Stimulated activated CD4-positive, alpha-beta T cell treated with anti-CD3 and anti-CD28 coated beads, TNF-alpha, amount 100 ng/mL, for 1 hour (primary cell): ENCODE data around the gene FAM120AOS.

Experiments used
- DNase-seq, 3 donors: peaks; one replicate each; pipeline ENCODE4 v3.0.0-alpha.2; 2020; ENCODE audit warnings: low read depth in 3 of 3, low spot score in 1 of 3

Gene FAM120AOS

GRCh38 chr9:93467462-93467861 is 14.1 kb upstream of the FAM120AOS start:
- no peak for DNase-seq

GRCh38 chr9:93467062-93467416 is 13.7 kb upstream of the FAM120AOS start:
- no peak for DNase-seq

- DNase-seq, result no peak
Measured at GRCh38 chr9:93466416-93467061, 13.2 kb upstream of the FAM120AOS start.

GRCh38 chr9:93465855-93466254 is 12.5 kb upstream of the FAM120AOS start:
- DNase-seq, result no peak

- DNase-seq, result no peak
Measured at GRCh38 chr9:93464876-93465275, 11.5 kb upstream of the FAM120AOS start.

GRCh38 chr9:93464395-93464794 is 11.0 kb upstream of the FAM120AOS start:
- no peak for DNase-seq

- DNase-seq, result no peak
Measured at GRCh38 chr9:93463638-93464248, 10.4 kb upstream of the FAM120AOS start.

GRCh38 chr9:93461821-93462220 is 8.4 kb upstream of the FAM120AOS start:
- no peak for DNase-seq

GRCh38 chr9:93461414-93461743 is 8.0 kb upstream of the FAM120AOS start:
- no peak for DNase-seq

- no peak for DNase-seq
Measured at GRCh38 chr9:93460689-93461413, 7.5 kb upstream of the FAM120AOS start.

GRCh38 chr9:93459432-93459847 is 6.1 kb upstream of the FAM120AOS start:
- DNase-seq, result no peak

GRCh38 chr9:93458712-93459111 is 5.3 kb upstream of the FAM120AOS start:
- DNase-seq, result no peak

- no peak for DNase-seq
Measured at GRCh38 chr9:93457006-93457405, 3.6 kb upstream of the FAM120AOS start.

- no peak for DNase-seq
Measured at GRCh38 chr9:93456504-93456903, 3.1 kb upstream of the FAM120AOS start.

GRCh38 chr9:93456022-93456421 is 2.6 kb upstream of the FAM120AOS start:
- no peak for DNase-seq

- DNase-seq, result peak in 1 of 3 donors; percentile 4
Measured at GRCh38 chr9:93452710-93453046, 703 bp downstream of the FAM120AOS start.

GRCh38 chr9:93451849-93452709 is 1.3 kb downstream of the FAM120AOS start:
- peak in 2 of 3 donors; percentile 10 to 25 for DNase-seq

GRCh38 chr9:93450945-93451815 is 2.2 kb downstream of the FAM120AOS start, which contains the start of gene FAM120A:
FAM120A (plus strand) TSS chr9:93451685; CDS start chr9:93451916, 231 bp downstream.
- DNase-seq, result peak in 2 of 3 donors; percentile 44 to 54

- DNase-seq, result no peak
Measured at GRCh38 chr9:93447655-93448054, 5.7 kb downstream of the FAM120AOS start.

GRCh38 chr9:93446073-93446472 is 7.3 kb downstream of the FAM120AOS start:
- DNase-seq, result no peak
